ENCODE data around the gene SLC39A6. TPM values are rescaled to one million over a fixed set of nuclear protein-coding genes. Genes with fewer than 3 reads are reported as not detected.
"Not testable (repeated sequence)": the region's sequence is repeated elsewhere in the genome, so short reads cannot be mapped to it uniquely, and the experiment has no call there.

SLC39A6 gene
- total RNA-seq, 2 donors from 2014 or later, result 22.7 to 33.4 TPM

GRCh38 chr18:36086186-36086585 lies 43.0 kb downstream of the SLC39A6 start:
- ATAC-seq, result no peak
- Mint-ChIP-seq H3K27ac (no peak overlapping the region), H3K9me3 (peaks cover 3 to 6% of the 10 kb centered on the region in 2 donors), H3K36me3 (peaks cover 5 to 6% of the 10 kb centered on the region in 2 donors)
- no peak for DNase-seq (ENCODE audit: low spot score in 2 of 2)

- ATAC-seq, result no peak
Observed at GRCh38 chr18:36085195-36085594, 43.9 kb downstream of the SLC39A6 start.

GRCh38 chr18:36083729-36084128 lies 45.4 kb downstream of the SLC39A6 start:
- peaks cover 11 to 16% of the 10 kb centered on the region in 2 donors for H3K9me3 Mint-ChIP-seq
- peaks cover 13 to 23% of the 10 kb centered on the region in 2 donors for H3K36me3 Mint-ChIP-seq
- ATAC-seq (no peak), DNase-seq (ENCODE audit: low spot score in 2 of 2) (no peak)
- no peak overlapping the region for H3K27ac Mint-ChIP-seq

More at GRCh38 chr18:36085195-36085594, 43.9 kb downstream of the SLC39A6 start:
- DNase-seq (ENCODE audit: low spot score in 2 of 2), result no peak
- Mint-ChIP-seq H3K9me3 (peaks cover 8 to 15% of the 10 kb centered on the region in 2 donors), H3K27ac (no peak overlapping the region), H3K36me3 (peaks cover 13 to 16% of the 10 kb centered on the region in 2 donors)

GRCh38 chr18:36081118-36081517 lies 48.0 kb downstream of the SLC39A6 start:
- not testable (repeated sequence) for ATAC-seq
- peaks cover 12 to 18% of the 10 kb centered on the region in 2 donors for H3K9me3 Mint-ChIP-seq

GRCh38 chr18:36078751-36079529 lies 50.2 kb downstream of the SLC39A6 start:
- Mint-ChIP-seq H3K27ac (no peak overlapping the region), H3K36me3 (peaks cover 13 to 24% of the 10 kb centered on the region in 2 donors), H3K9me3 (peaks cover 12 to 18% of the 10 kb centered on the region in 2 donors)
- no peak for DNase-seq (ENCODE audit: low spot score in 2 of 2)
- ATAC-seq, result no peak

More at GRCh38 chr18:36081118-36081517, 48.0 kb downstream of the SLC39A6 start:
- not testable (repeated sequence) for H3K27ac Mint-ChIP-seq; DNase-seq (ENCODE audit: low spot score in 2 of 2)
- H3K36me3 Mint-ChIP-seq, result peaks cover 13 to 24% of the 10 kb centered on the region in 2 donors

- Mint-ChIP-seq H3K9me3 (peaks cover 12 to 18% of the 10 kb centered on the region in 2 donors), H3K36me3 (peaks cover 13 to 24% of the 10 kb centered on the region in 2 donors)
- not testable (repeated sequence) for ATAC-seq; DNase-seq (ENCODE audit: low spot score in 2 of 2); H3K27ac Mint-ChIP-seq
Observed at GRCh38 chr18:36077764-36078163, 51.4 kb downstream of the SLC39A6 start.

GRCh38 chr18:36075862-36076587 lies 53.1 kb downstream of the SLC39A6 start:
- Mint-ChIP-seq H3K36me3 (peaks cover 7 to 17% of the 10 kb centered on the region in 2 donors), H3K9me3 (peaks cover 9 to 11% of the 10 kb centered on the region in 2 donors), H3K27ac (no peak overlapping the region)
- no peak for DNase-seq (ENCODE audit: low spot score in 2 of 2)
- no peak for ATAC-seq

- DNase-seq (ENCODE audit: low spot score in 2 of 2) (no peak), ATAC-seq (no peak)
- H3K9me3 Mint-ChIP-seq, result peaks cover 3 to 4% of the 10 kb centered on the region in 2 donors
- H3K36me3 Mint-ChIP-seq, result peaks cover 0 to 5% of the 10 kb centered on the region in 2 donors
- no peak overlapping the region for H3K27ac Mint-ChIP-seq
Observed at GRCh38 chr18:36074435-36074834, 54.7 kb downstream of the SLC39A6 start.

GRCh38 chr18:36073676-36074075 lies 55.5 kb downstream of the SLC39A6 start:
- Mint-ChIP-seq H3K9me3 (peaks cover under 1 to 1% of the 10 kb centered on the region in 2 donors), H3K27ac (no peak overlapping the region), H3K36me3 (peaks cover 0 to 1% of the 10 kb centered on the region in 2 donors)
- no peak for ATAC-seq
- no peak for DNase-seq (ENCODE audit: low spot score in 2 of 2)

GRCh38 chr18:36072406-36072805 lies 56.7 kb downstream of the SLC39A6 start:
- not testable (repeated sequence) for H3K36me3 Mint-ChIP-seq; DNase-seq (ENCODE audit: low spot score in 2 of 2); ATAC-seq; H3K9me3 Mint-ChIP-seq; H3K27ac Mint-ChIP-seq

- peak; percentile 97 for DNase-seq (ENCODE audit: low spot score in 2 of 2)
- Mint-ChIP-seq H3K27ac (peak within 1 kb of the TSS; percentile 95 to 96), H3K9me3 (no peaks in the 10 kb centered on the region), H3K36me3 (peaks cover 17 to 20% of the 10 kb centered on the region in 2 donors)
- ATAC-seq, result peak; percentile 93 to 95
Observed at GRCh38 chr18:36067055-36067957, 61.8 kb downstream of the SLC39A6 start, which contains the start of gene RPRD1A. TSS of gene RPRD1A (minus strand) at chr18:36067559. CDS start at chr18:36067404, 155 bp downstream.

GRCh38 chr18:36066686-36067054 lies 62.5 kb downstream of the SLC39A6 start:
- DNase-seq (ENCODE audit: low spot score in 2 of 2) (no peak), ATAC-seq (peak in 1 of 2 donors; percentile 1)
- Mint-ChIP-seq H3K27ac (peak overlapping the region; percentile 95 to 96), H3K36me3 (peaks cover 17 to 20% of the 10 kb centered on the region in 2 donors), H3K9me3 (no peaks in the 10 kb centered on the region)

- H3K27ac Mint-ChIP-seq, result peak overlapping the region; percentile 27 to 96
Observed at GRCh38 chr18:36066001-36066400, 63.1 kb downstream of the SLC39A6 start.

GRCh38 chr18:36064809-36065079 lies 64.4 kb downstream of the SLC39A6 start:
- ATAC-seq; H3K27ac Mint-ChIP-seq; DNase-seq (ENCODE audit: low spot score in 2 of 2); H3K9me3 Mint-ChIP-seq: not testable (repeated sequence)
- peaks cover 17 to 20% of the 10 kb centered on the region in 2 donors for H3K36me3 Mint-ChIP-seq

More at GRCh38 chr18:36066001-36066400, 63.1 kb downstream of the SLC39A6 start:
- Mint-ChIP-seq H3K36me3 (peaks cover 17 to 20% of the 10 kb centered on the region in 2 donors), H3K9me3 (no peaks in the 10 kb centered on the region)
- DNase-seq (ENCODE audit: low spot score in 2 of 2) (no peak), ATAC-seq (no peak)

- H3K27ac Mint-ChIP-seq, result no peak overlapping the region
- H3K36me3 Mint-ChIP-seq, result peaks cover 17 to 20% of the 10 kb centered on the region in 2 donors
- ATAC-seq (no peak), DNase-seq (ENCODE audit: low spot score in 2 of 2) (no peak)
- H3K9me3 Mint-ChIP-seq, result no peaks in the 10 kb centered on the region
Observed at GRCh38 chr18:36064027-36064808, 64.9 kb downstream of the SLC39A6 start.

All from activated naive CD4-positive, alpha-beta T cell treated with anti-CD3 and anti-CD28 coated beads, Interleukin-2, amount 50 U/mL, for 72 hours (primary cell).